Measurements from ENCODE around the gene ERC1.

DNA sequence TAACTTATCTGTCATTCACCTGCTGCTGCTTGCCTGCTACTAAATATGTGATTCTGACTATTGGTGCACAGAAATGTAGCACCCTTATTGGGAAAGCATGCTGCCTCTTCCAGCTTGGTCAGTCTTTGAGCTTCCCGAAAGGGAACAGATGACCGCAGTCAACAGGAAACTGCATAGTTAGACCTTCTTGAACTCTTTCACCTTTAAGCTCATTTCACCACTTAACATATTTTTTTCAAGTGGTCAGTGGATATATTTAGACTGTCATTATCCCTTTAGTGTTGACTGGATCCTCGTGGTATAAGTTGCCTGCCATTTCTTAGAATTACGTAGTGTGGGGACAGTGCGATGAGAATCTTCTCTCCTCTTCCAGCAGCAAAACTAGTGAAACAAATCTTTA is 378.4 kb downstream of the ERC1 start:
- TF ChIP-seq POLR2A (IDR thresholded peaks at IDR 0.05; ENCODE audit: low read length) = no peak
- TF ChIP-seq GATA1 (IDR thresholded peaks at IDR 0.05; ENCODE audit: low read depth, low read length) = no peak
